ENCODE data around the gene PRELID2.
"Not testable (repeated sequence)": the region's sequence is repeated elsewhere in the genome, so short reads cannot be mapped to it uniquely, and the experiment has no call there.

PRELID2 gene

GRCh38 chr5:145834917-145835847 is at the start of gene PRELID2:
TSS of gene PRELID2 (minus strand) at chr5:145835342. CDS start at chr5:145835251, 91 bp downstream.
- TF ChIP-seq CTCF (IDR thresholded peaks at IDR 0.05; ENCODE audit: low read depth, low read length, missing control alignments): no peak
- peak within 1 kb of the TSS; percentile 57 for H3K4me3 ChIP-seq (ENCODE audit: low read depth, low read length)
- in situ Hi-C loops (cut with HindIII; ENCODE audit: low sequenced_read_pairs): no loop called here
- DNase-seq (ENCODE audit: low read depth): peak; percentile 60

- no peak for TF ChIP-seq CTCF (IDR thresholded peaks at IDR 0.05; ENCODE audit: low read depth, low read length, missing control alignments)
- H3K4me3 ChIP-seq (ENCODE audit: low read depth, low read length): no peak overlapping the region
- in situ Hi-C loops (cut with HindIII; ENCODE audit: low sequenced_read_pairs): no loop called here
- no peak for DNase-seq (ENCODE audit: low read depth)
These were observed 39.6 kb upstream of the PRELID2 start for GRCh38 chr5:145874765-145875164.

- TF ChIP-seq CTCF (IDR thresholded peaks at IDR 0.05; ENCODE audit: low read depth, low read length, missing control alignments): no peak
- DNase-seq (ENCODE audit: low read depth): no peak
- in situ Hi-C loops (cut with HindIII; ENCODE audit: low sequenced_read_pairs): no loop called here
- no peak within 1 kb of the TSS for H3K4me3 ChIP-seq (ENCODE audit: low read depth, low read length)
These were observed 37.8 kb upstream of the PRELID2 start, which contains the start of gene GRXCR2 for GRCh38 chr5:145872914-145873313. TSS of gene GRXCR2 (minus strand) at chr5:145873014. CDS start at chr5:145872968, 46 bp downstream.

- DNase-seq (ENCODE audit: low read depth): no peak
- in situ Hi-C loops (cut with HindIII; ENCODE audit: low sequenced_read_pairs): no loop called here
- TF ChIP-seq CTCF (IDR thresholded peaks at IDR 0.05; ENCODE audit: low read depth, low read length, missing control alignments): no peak
- no peak overlapping the region for H3K4me3 ChIP-seq (ENCODE audit: low read depth, low read length)
These were observed 37.3 kb upstream of the PRELID2 start for GRCh38 chr5:145872486-145872885.

- no peak overlapping the region for H3K4me3 ChIP-seq (ENCODE audit: low read depth, low read length)
- in situ Hi-C loops (cut with HindIII; ENCODE audit: low sequenced_read_pairs): no loop called here
- no peak for TF ChIP-seq CTCF (IDR thresholded peaks at IDR 0.05; ENCODE audit: low read depth, low read length, missing control alignments)
- DNase-seq (ENCODE audit: low read depth): no peak
These were observed 34.6 kb upstream of the PRELID2 start for GRCh38 chr5:145869753-145870152.

- in situ Hi-C loops (cut with HindIII; ENCODE audit: low sequenced_read_pairs): no loop called here
- TF ChIP-seq CTCF (IDR thresholded peaks at IDR 0.05; ENCODE audit: low read depth, low read length, missing control alignments): no peak
- no peak for DNase-seq (ENCODE audit: low read depth)
- no peak overlapping the region for H3K4me3 ChIP-seq (ENCODE audit: low read depth, low read length)
These were observed 32.7 kb upstream of the PRELID2 start for GRCh38 chr5:145867806-145868205.

- in situ Hi-C loops (cut with HindIII; ENCODE audit: low sequenced_read_pairs); DNase-seq (ENCODE audit: low read depth); H3K4me3 ChIP-seq (ENCODE audit: low read depth, low read length): not testable (repeated sequence)
These were observed 29.3 kb upstream of the PRELID2 start for GRCh38 chr5:145864432-145864831.

Data from astrocyte of the cerebellum (primary cell).